CD14-positive monocyte (primary cell): ENCODE data around the gene KRTAP19-6. TPM values are rescaled to one million over a fixed set of nuclear protein-coding genes. Genes with fewer than 3 reads are reported as not detected.

Experiments
- DNase-seq, 3 donors: peaks; one replicate each; pipeline ENCODE4 v3.0.0-alpha.2; 2011 to 2022
- H2AFZ ChIP-seq: 2 replicates; pipeline ENCODE4 v1.6.0; 2012; ENCODE audit warnings: mild to moderate bottlenecking, low read depth, low read length, inconsistent platforms; ENCODE audit not compliant: insufficient read depth, poor library complexity, severe bottlenecking
- H3K27ac ChIP-seq, 2 donors: 1 replicate in 1 of 2; 2 replicates in 1 of 2; pipeline ENCODE4 v1.5.1; 2012 to 2013; ENCODE audit warnings: low read length in 2 of 2, control low read depth in 1 of 2, inconsistent platforms in 1 of 2, low read depth in 1 of 2, mild to moderate bottlenecking in 1 of 2
- H3K27me3 ChIP-seq, 2 donors: one replicate each; pipeline versions ENCODE4 v1.6.0 to v1.6.1; 2011 to 2013; ENCODE audit warnings: low read length in 2 of 2; ENCODE audit not compliant: control insufficient read depth in 2 of 2, insufficient read depth in 2 of 2
- H3K36me3 ChIP-seq, 2 donors: replicated peaks in 1 of 2; 1 replicate in 1 of 2; 2 replicates in 1 of 2; pipeline versions ENCODE4 v1.5.1 to v1.6.1; 2012 to 2013; ENCODE audit warnings: low read length in 2 of 2, control low read depth in 1 of 2, inconsistent platforms in 1 of 2, mild to moderate bottlenecking in 1 of 2; ENCODE audit not compliant: insufficient read depth in 2 of 2, control insufficient read depth in 1 of 2
- H3K4me1 ChIP-seq, 2 donors: 1 replicate in 1 of 2; 2 replicates in 1 of 2; pipeline versions ENCODE4 v1.5.1 to v1.6.1; 2012 to 2013; ENCODE audit warnings: low read length in 2 of 2, control low read depth in 1 of 2, inconsistent platforms in 1 of 2, mild to moderate bottlenecking in 1 of 2, moderate library complexity in 1 of 2; ENCODE audit not compliant: insufficient read depth in 2 of 2, control insufficient read depth in 1 of 2
- H3K4me2 ChIP-seq: replicated peaks from 2 replicates; pipeline ENCODE3; 2012; ENCODE audit warnings: low read length, moderate library complexity, mild to moderate bottlenecking; ENCODE audit not compliant: poor library complexity, severe bottlenecking; ENCODE audit errors: extremely low read depth
- H3K4me3 ChIP-seq, 3 experiments: fragments of 200-600 bp in 1 of 3; sonication (generic) in 1 of 3; replicated peaks in 1 of 3; 1 replicate in 2 of 3; 2 replicates in 1 of 3; pipeline ENCODE4 v1.5.1; 2011 to 2013; ENCODE audit warnings: low read length in 3 of 3, mild to moderate bottlenecking in 3 of 3, control low read depth in 2 of 3, low read depth in 2 of 3, inconsistent platforms in 1 of 3, moderate library complexity in 1 of 3
- H3K79me2 ChIP-seq: 2 replicates; pipeline ENCODE4 v1.6.0; 2012; ENCODE audit warnings: mild to moderate bottlenecking, control low read depth, inconsistent platforms, low read length, moderate library complexity; ENCODE audit not compliant: insufficient read depth
- H3K9ac ChIP-seq: 2 replicates; pipeline ENCODE4 v1.6.0; 2017; ENCODE audit warnings: low read length, mild to moderate bottlenecking; ENCODE audit not compliant: insufficient read depth, poor library complexity, severe bottlenecking
- H3K9me3 ChIP-seq, 2 donors: replicated peaks in 1 of 2; 1 replicate in 1 of 2; 2 replicates in 1 of 2; pipeline versions ENCODE4 v1.5.1 to v1.6.1; 2012 to 2013; ENCODE audit warnings: low read length in 2 of 2, control low read depth in 1 of 2; ENCODE audit not compliant: control insufficient read depth in 1 of 2, insufficient read depth in 1 of 2
- H4K20me1 ChIP-seq: 2 replicates; pipeline ENCODE4 v1.6.0; 2012; ENCODE audit warnings: mild to moderate bottlenecking, low read length, control low read depth, moderate library complexity; ENCODE audit not compliant: insufficient read depth
- H3K27ac Mint-ChIP-seq, 7 donors: one replicate each; pipeline ENCODE4 v1.8.0; 2020; ENCODE audit warnings: mild to moderate bottlenecking in 7 of 7, mixed read lengths in 7 of 7, moderate library complexity in 6 of 7, inconsistent platforms in 2 of 7
- H3K27me3 Mint-ChIP-seq, 3 donors: one replicate each; pipeline ENCODE4 v1.8.0; 2021 to 2022; ENCODE audit warnings: low read depth in 3 of 3, mild to moderate bottlenecking in 3 of 3, mixed read lengths in 3 of 3, moderate library complexity in 3 of 3, inconsistent platforms in 1 of 3
- H3K36me3 Mint-ChIP-seq, 2 donors: one replicate each; pipeline ENCODE4 v1.8.0; 2020; ENCODE audit warnings: mixed read lengths in 2 of 2, inconsistent platforms in 1 of 2, mild to moderate bottlenecking in 1 of 2
- H3K4me1 Mint-ChIP-seq: one replicate; pipeline ENCODE4 v1.8.0; 2020; ENCODE audit warnings: mild to moderate bottlenecking, mixed read lengths
- H3K4me3 Mint-ChIP-seq, 2 donors: one replicate each; pipeline ENCODE4 v1.8.0; 2020; ENCODE audit warnings: mild to moderate bottlenecking in 2 of 2, mixed read lengths in 2 of 2, moderate library complexity in 1 of 2
- H3K9me3 Mint-ChIP-seq, 7 donors: one replicate each; pipeline ENCODE4 v1.8.0; 2020 to 2022; ENCODE audit warnings: mixed read lengths in 7 of 7, mild to moderate bottlenecking in 6 of 7, moderate library complexity in 6 of 7, inconsistent platforms in 2 of 7
- CTCF ChIP-seq: fragments of 200-600 bp; IDR thresholded peaks from one replicate; pipeline ENCODE4 v1.8.0; 2022; ENCODE audit warnings: antibody characterized with exemption, mild to moderate bottlenecking
- WGBS: methylation state at CpG from one replicate; pipeline ENCODE4 v1.1.5; 2013; ENCODE audit warnings: missing lambda C conversion rate; ENCODE audit not compliant: insufficient coverage; 5-methylcytosine and 5-hydroxymethylcytosine counted together
- intact Hi-C, 2 donors: fragments of 100-400 bp; cut with micrococcal nuclease; formaldehyde crosslinking; loops; one replicate each; pipeline versions ENCODE4 v1.15.0 to v1.15.1; 2023
- polyA plus RNA-seq, 3 donors: library from polyadenylated mRNA; depleted of rRNA in 1 of 3; unstranded in 2 of 3; stranded (reverse) in 1 of 3; fragments of 300-500 nt in 2 of 3; fragments of >200 nt in 1 of 3; fragmentation: Illumina TruSeq in 2 of 3; gene quantifications; 1 replicate in 2 of 3; 2 replicates in 1 of 3; pipeline ENCODE4 v1.2.3, GENCODE V29; 2012 to 2021

The KRTAP19-6 gene
- polyA plus RNA-seq, 3 donors: not detected

DNA sequence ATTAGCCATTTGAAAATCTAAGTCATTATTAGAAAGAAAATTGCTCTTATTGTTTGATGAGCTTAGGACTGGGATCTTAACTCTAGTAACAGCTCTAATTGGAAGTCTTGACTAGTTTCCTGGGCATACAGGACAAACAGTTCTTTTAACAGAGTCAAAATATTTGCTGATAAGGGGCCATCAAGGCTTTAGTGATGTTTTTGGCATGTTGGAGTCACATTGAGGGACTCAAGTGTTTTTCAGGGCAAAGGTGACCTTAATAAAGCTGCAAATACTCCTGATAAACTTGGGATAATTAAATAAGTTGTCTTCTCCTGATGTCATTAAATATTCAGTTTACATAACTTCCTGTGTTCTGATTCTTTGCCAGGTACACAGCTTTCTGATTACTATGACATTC, 26.0 kb upstream of the KRTAP19-6 start:
- H4K20me1 ChIP-seq: no peaks in the 10 kb centered on the region
- Mint-ChIP-seq H3K27me3 (no peaks in the 10 kb centered on the region), H3K4me1 (no peaks in the 10 kb centered on the region), H3K4me3 (no peak overlapping the region), H3K36me3 (no peaks in the 10 kb centered on the region), H3K27ac (no peak overlapping the region), H3K9me3 (peaks cover 0 to 6% (median 2%) of the 10 kb centered on the region in 7 donors)
- no peaks in the 10 kb centered on the region for H3K4me1 ChIP-seq
- H3K9me3 ChIP-seq: no peaks in the 10 kb centered on the region
- DNase-seq: no peak
- H3K36me3 ChIP-seq: no peaks in the 10 kb centered on the region
- H3K79me2 ChIP-seq: no peaks in the 10 kb centered on the region
- no peak overlapping the region for H3K4me2 ChIP-seq
- H3K27ac ChIP-seq: no peak overlapping the region
- H3K9ac ChIP-seq: no peak overlapping the region
- no peak overlapping the region for H2AFZ ChIP-seq
- no peak for TF ChIP-seq CTCF
- H3K27me3 ChIP-seq: no peaks in the 10 kb centered on the region
- intact Hi-C loops: no loop called here
- H3K4me3 ChIP-seq: no peak overlapping the region

- WGBS: no CpG with 5 or more reads among the region's 2 CpGs
- no peak overlapping the region for H3K27ac ChIP-seq
- Mint-ChIP-seq H3K36me3 (no peaks in the 10 kb centered on the region), H3K27me3 (no peaks in the 10 kb centered on the region), H3K4me3 (no peak overlapping the region), H3K4me1 (no peaks in the 10 kb centered on the region), H3K9me3 (peaks cover 0 to 4% (median 2%) of the 10 kb centered on the region in 7 donors), H3K27ac (no peak overlapping the region)
- H3K4me3 ChIP-seq: no peak overlapping the region
- H2AFZ ChIP-seq: no peak overlapping the region
- H3K9ac ChIP-seq: no peak overlapping the region
- H4K20me1 ChIP-seq: no peaks in the 10 kb centered on the region
- no peaks in the 10 kb centered on the region for H3K79me2 ChIP-seq
- no peak overlapping the region for H3K4me2 ChIP-seq
- intact Hi-C loops: no loop called here
- no peaks in the 10 kb centered on the region for H3K4me1 ChIP-seq
- H3K36me3 ChIP-seq: no peaks in the 10 kb centered on the region
- no peak for TF ChIP-seq CTCF
- H3K27me3 ChIP-seq: no peaks in the 10 kb centered on the region
- DNase-seq: no peak
- no peaks in the 10 kb centered on the region for H3K9me3 ChIP-seq
Observed at GRCh38 chr21:30563630-30564029, 22.0 kb upstream of the KRTAP19-6 start.
